Caco-2 (cell line): ENCODE results near the gene MRPS27. TPM values are rescaled to one million over a fixed set of nuclear protein-coding genes. Genes with fewer than 3 reads are reported as not detected.

ENCODE experiments used
- BruUV-seq: library from RNA; stranded (reverse); fragments of 400-500 nt; replicated peaks from 2 replicates; lab custom pipeline; 2021; lab: Mats Ljungman, UMichigan
- CTCF ChIA-PET: fragments of 300-600 bp; sonication (Branson Sonifier 250); formaldehyde crosslinking; loops from one replicate; lab custom pipeline; 2022; ENCODE audit warnings: antibody characterized with exemption; lab: Charles Lee
- POLR2A ChIA-PET: fragments of 300-600 bp; sonication (Branson Sonifier 250); formaldehyde crosslinking; loops from one replicate; lab custom pipeline; 2022; ENCODE audit warnings: antibody characterized with exemption; lab: Charles Lee
- DNase-seq, 2 experiments: peaks; one replicate each; pipeline versions ENCODE4 v3.0.0 to v3.0.0-alpha.2; 2020 to 2022
- H3K27me3 ChIP-seq: replicated peaks from 2 replicates; pipeline ENCODE4 v1.6.0; 2011; ENCODE audit warnings: low read length; ENCODE audit not compliant: control insufficient read depth, insufficient read depth
- H3K36me3 ChIP-seq: 2 replicates; pipeline ENCODE4 v1.5.1; 2011; ENCODE audit warnings: low read length; ENCODE audit not compliant: control insufficient read depth, insufficient read depth
- H3K4me1 ChIP-seq: fragments of 250-450 bp; sonication (Bioruptor Pico); 2 replicates; pipeline ENCODE4 v1.5.1; 2020; ENCODE audit warnings: mild to moderate bottlenecking
- H3K4me3 ChIP-seq: 2 replicates; pipeline ENCODE4 v1.5.1; 2011; ENCODE audit warnings: low read depth, mild to moderate bottlenecking, control low read depth, low read length
- H3K9me3 ChIP-seq: fragments of 250-450 bp; sonication (Bioruptor Pico); 2 replicates; pipeline ENCODE4 v1.5.1; 2020; ENCODE audit warnings: mild to moderate bottlenecking, moderate library complexity
- H3K27ac Mint-ChIP-seq: one replicate; pipeline ENCODE4 v1.8.0; 2022; ENCODE audit warnings: mixed read lengths; ENCODE audit not compliant: unreplicated experiment
- H3K27me3 Mint-ChIP-seq: one replicate; pipeline ENCODE4 v1.8.0; 2022; ENCODE audit warnings: mixed read lengths; ENCODE audit not compliant: insufficient read depth, unreplicated experiment
- H3K36me3 Mint-ChIP-seq: one replicate; pipeline ENCODE4 v1.8.0; 2022; ENCODE audit warnings: mild to moderate bottlenecking, mixed read lengths; ENCODE audit not compliant: insufficient read depth, unreplicated experiment
- H3K4me1 Mint-ChIP-seq: one replicate; pipeline ENCODE4 v1.8.0; 2022; ENCODE audit warnings: low read depth, mixed read lengths; ENCODE audit not compliant: unreplicated experiment
- H3K4me3 Mint-ChIP-seq: one replicate; pipeline ENCODE4 v1.8.0; 2022; ENCODE audit warnings: mild to moderate bottlenecking, moderate library complexity, mixed read lengths; ENCODE audit not compliant: unreplicated experiment
- H3K9me3 Mint-ChIP-seq: one replicate; pipeline ENCODE4 v1.8.0; 2022; ENCODE audit warnings: mixed read lengths; ENCODE audit not compliant: unreplicated experiment
- intact Hi-C: fragments of 100-400 bp; cut with micrococcal nuclease; formaldehyde crosslinking; loops from one replicate; pipeline ENCODE4 v1.10.0; 2022; ENCODE audit not compliant: unreplicated experiment
- total RNA-seq: library from RNA; stranded (reverse); gene quantifications from 2 replicates; pipeline ENCODE4 v1.2.3, GENCODE V29; 2022
- TF ChIP-seq, protein P1 (sequence below), 2 experiments: fragments of 200-600 bp in 1 of 2; IDR thresholded peaks; 1 replicate in 1 of 2; 2 replicates in 1 of 2; pipeline versions ENCODE4 v1.5.1 to v1.8.0; 2011 to 2022; ENCODE audit warnings: antibody characterized with exemption in 1 of 2, control low read depth in 1 of 2, inconsistent platforms in 1 of 2, low read depth in 1 of 2, low read length in 1 of 2, mild to moderate bottlenecking in 1 of 2, moderate library complexity in 1 of 2; ENCODE audit not compliant: insufficient read depth in 1 of 2, severe bottlenecking in 1 of 2, unreplicated experiment in 1 of 2

Gene MRPS27
- total RNA-seq, 1 experiment from 2014 or later = 71.1 TPM

DNA sequence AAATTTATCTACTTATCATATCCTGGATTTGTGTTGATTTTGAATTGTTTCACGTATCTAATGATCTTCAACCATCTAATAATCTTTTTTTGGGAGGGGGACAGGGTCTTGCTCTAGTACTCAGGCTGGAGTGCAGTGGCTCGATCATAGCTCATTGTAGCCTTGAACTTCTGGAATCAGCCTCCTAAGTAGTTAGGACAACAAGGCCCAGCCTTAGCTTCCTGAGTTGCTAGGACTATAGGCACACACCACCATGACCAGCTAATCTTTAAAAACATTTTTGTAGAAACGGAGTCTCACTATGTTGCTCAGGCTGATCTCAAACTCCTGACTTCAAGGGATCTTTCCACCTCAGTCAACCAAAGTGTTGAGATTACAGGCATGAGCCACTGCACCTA lies 34.6 kb downstream of the MRPS27 start:
- Mint-ChIP-seq H3K4me1 (peaks cover 12% of the 10 kb centered on the region), H3K36me3 (peaks cover 33% of the 10 kb centered on the region), H3K27me3 (no peaks in the 10 kb centered on the region), H3K27ac (peak overlapping the region; percentile 3), H3K9me3 (no peaks in the 10 kb centered on the region), H3K4me3 (no peak overlapping the region)
- Histone ChIP-seq H3K36me3 (no peaks in the 10 kb centered on the region), H3K9me3 (no peaks in the 10 kb centered on the region), H3K27me3 (no peaks in the 10 kb centered on the region), H3K4me1 (0 out of 2 replicates have a peak, but pooled peaks cover 12% of the 10 kb centered on the region), H3K4me3 (no peak overlapping the region)
- no peak for DNase-seq
- POLR2A ChIA-PET = no interaction called here
- intact Hi-C loops = no loop called here
- CTCF ChIA-PET = no interaction called here
- TF ChIP-seq, protein P1, sequence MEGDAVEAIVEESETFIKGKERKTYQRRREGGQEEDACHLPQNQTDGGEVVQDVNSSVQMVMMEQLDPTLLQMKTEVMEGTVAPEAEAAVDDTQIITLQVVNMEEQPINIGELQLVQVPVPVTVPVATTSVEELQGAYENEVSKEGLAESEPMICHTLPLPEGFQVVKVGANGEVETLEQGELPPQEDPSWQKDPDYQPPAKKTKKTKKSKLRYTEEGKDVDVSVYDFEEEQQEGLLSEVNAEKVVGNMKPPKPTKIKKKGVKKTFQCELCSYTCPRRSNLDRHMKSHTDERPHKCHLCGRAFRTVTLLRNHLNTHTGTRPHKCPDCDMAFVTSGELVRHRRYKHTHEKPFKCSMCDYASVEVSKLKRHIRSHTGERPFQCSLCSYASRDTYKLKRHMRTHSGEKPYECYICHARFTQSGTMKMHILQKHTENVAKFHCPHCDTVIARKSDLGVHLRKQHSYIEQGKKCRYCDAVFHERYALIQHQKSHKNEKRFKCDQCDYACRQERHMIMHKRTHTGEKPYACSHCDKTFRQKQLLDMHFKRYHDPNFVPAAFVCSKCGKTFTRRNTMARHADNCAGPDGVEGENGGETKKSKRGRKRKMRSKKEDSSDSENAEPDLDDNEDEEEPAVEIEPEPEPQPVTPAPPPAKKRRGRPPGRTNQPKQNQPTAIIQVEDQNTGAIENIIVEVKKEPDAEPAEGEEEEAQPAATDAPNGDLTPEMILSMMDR (IDR thresholded peaks at IDR 0.05; ENCODE audit: insufficient read depth in 1 of 2, low read depth in 1 of 2, low read length in 1 of 2, severe bottlenecking in 1 of 2, unreplicated experiment in 1 of 2) = no peak
- no TSS peak for BruUV-seq

DNA sequence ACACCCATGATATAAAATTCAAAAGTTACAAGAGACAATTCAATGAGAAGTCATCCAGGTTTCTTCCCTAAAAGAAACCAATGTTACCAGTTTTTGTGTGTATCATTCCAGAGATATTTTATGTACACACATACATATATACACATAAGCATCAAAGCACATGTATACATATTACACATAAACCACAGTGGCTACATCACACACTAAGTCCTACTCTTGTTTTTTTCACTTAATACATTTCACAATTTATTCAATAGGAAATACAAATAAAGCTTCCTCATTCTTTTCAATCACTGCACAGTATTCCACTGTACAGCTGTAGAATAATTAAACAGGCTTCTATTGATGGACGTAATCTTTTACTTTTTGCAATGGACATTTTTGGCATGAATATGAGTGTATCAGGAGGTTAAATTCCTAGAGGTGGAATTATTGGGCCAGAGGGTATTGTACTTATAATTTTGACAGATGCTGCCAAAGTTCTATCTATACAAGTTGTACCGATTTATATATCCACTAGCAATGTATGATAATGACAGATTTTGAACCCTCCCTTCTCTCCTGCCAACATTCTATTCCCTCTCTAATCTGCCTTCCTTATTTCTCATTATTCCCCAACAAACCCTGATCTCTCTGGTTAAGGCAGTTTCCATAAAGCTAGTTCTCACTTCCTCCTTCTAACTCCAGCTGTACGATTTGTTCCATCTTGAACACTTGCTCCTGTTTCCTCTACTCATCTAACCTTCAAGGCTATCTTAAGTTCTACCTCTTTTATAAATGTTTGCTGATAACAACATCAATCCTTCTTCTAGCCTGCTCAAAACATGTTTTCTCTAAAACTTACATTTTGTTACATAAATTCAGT lies 35.2 kb downstream of the MRPS27 start:
- intact Hi-C loops = no loop called here
- Histone ChIP-seq H3K9me3 (no peaks in the 10 kb centered on the region), H3K4me1 (0 out of 2 replicates have a peak, but pooled peaks cover 12% of the 10 kb centered on the region), H3K36me3 (no peaks in the 10 kb centered on the region), H3K4me3 (no peak overlapping the region), H3K27me3 (no peaks in the 10 kb centered on the region)
- Mint-ChIP-seq H3K27me3 (no peaks in the 10 kb centered on the region), H3K27ac (peak overlapping the region; percentile 3), H3K4me1 (peaks cover 12% of the 10 kb centered on the region), H3K4me3 (no peak overlapping the region), H3K9me3 (no peaks in the 10 kb centered on the region), H3K36me3 (peaks cover 31% of the 10 kb centered on the region)
- no TSS peak for BruUV-seq
- ChIA-PET CTCF (no interaction called here), POLR2A (no interaction called here)
- DNase-seq = no peak
- TF ChIP-seq, protein P1 (IDR thresholded peaks at IDR 0.05; ENCODE audit: insufficient read depth in 1 of 2, low read depth in 1 of 2, low read length in 1 of 2, severe bottlenecking in 1 of 2, unreplicated experiment in 1 of 2) = no peak

DNA sequence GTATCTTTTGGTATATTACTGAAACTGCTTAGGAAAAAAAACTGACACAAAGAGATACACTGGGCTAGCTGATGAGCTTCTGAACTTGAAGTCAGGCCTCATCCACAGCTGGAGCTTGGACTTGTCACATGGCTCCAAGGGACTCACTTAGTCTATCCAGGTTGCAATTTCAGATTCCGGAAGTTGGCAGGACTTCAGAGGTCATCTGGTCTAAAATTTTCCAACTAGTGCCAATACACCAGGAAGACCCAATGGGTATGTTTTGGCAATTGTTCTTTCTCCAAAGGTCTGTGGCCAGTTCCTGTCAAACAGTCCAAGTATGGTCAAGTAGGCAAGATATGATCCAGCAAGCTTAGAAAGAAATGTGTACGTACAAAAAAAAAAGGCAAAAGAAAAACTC lies 36.7 kb downstream of the MRPS27 start:
- peaks cover 28% of the 10 kb centered on the region for H3K36me3 Mint-ChIP-seq
- no TSS peak for BruUV-seq
- TF ChIP-seq, protein P1 (IDR thresholded peaks at IDR 0.05; ENCODE audit: insufficient read depth in 1 of 2, low read depth in 1 of 2, low read length in 1 of 2, severe bottlenecking in 1 of 2, unreplicated experiment in 1 of 2) = no peak

More for the DNA sequence above, 36.7 kb downstream of the MRPS27 start:
- intact Hi-C loops = no loop called here
- Histone ChIP-seq H3K4me1 (0 out of 2 replicates have a peak, but pooled peaks cover 12% of the 10 kb centered on the region), H3K27me3 (no peaks in the 10 kb centered on the region), H3K9me3 (no peaks in the 10 kb centered on the region), H3K4me3 (no peak overlapping the region), H3K36me3 (no peaks in the 10 kb centered on the region)
- peaks cover 12% of the 10 kb centered on the region for H3K4me1 Mint-ChIP-seq
- ChIA-PET CTCF (no interaction called here), POLR2A (no interaction called here)
- H3K27ac Mint-ChIP-seq = peak overlapping the region; percentile 74
- H3K9me3 Mint-ChIP-seq = no peaks in the 10 kb centered on the region
- no peaks in the 10 kb centered on the region for H3K27me3 Mint-ChIP-seq
- no peak for DNase-seq
- H3K4me3 Mint-ChIP-seq = no peak overlapping the region
